HepG2 (cell line): ENCODE data around the gene USF1. TPM values are rescaled to one million over a fixed set of nuclear protein-coding genes. Genes with fewer than 3 reads are reported as not detected.
"Not testable (repeated sequence)": the region's sequence is repeated elsewhere in the genome, so short reads cannot be mapped to it uniquely, and the experiment has no call there.

Source experiments
- ATAC-seq: fragments of 200-7000 bp; cut with Tn5 transposase; 3 replicates; pipeline ENCODE4 v1.9.1; 2020; ENCODE audit warnings: mild to moderate bottlenecking, moderate library complexity
- BruUV-seq: library from RNA; stranded (reverse); fragments of 400-500 nt; replicated peaks from 2 replicates; lab custom pipeline; 2021; lab: Mats Ljungman, UMichigan
- CTCF ChIA-PET: fragments of 300-600 bp; formaldehyde crosslinking; extraction: SDS; loops from one replicate; lab custom pipeline; 2021; ENCODE audit warnings: low total read pairs, inconsistent platforms, low intra/inter-chr PET ratio; lab: Yijun Ruan, JAX
- POLR2A ChIA-PET: fragments of 350-600 bp; sonication (Branson Sonifier 250); formaldehyde crosslinking; loops from one replicate; lab custom pipeline; 2020; ENCODE audit warnings: antibody characterized with exemption, inconsistent platforms; lab: Yijun Ruan, JAX
- DNase-seq: peaks from one replicate; pipeline ENCODE4 v3.0.0-alpha.2; 2015; ENCODE audit warnings: low spot score
- FAIRE-seq: peaks from 3 replicates; lab custom pipeline; 2011; peaks lifted over from hg19 to GRCh38; lab: Jason Lieb, UNC
- H2AFZ ChIP-seq: one replicate; pipeline ENCODE4 v1.6.1; 2011; ENCODE audit warnings: low read length, inconsistent platforms
- H3K27ac ChIP-seq: fragments of 300-600 bp; 3 replicates; pipeline ENCODE4 v1.8.0; 2011; ENCODE audit warnings: mixed run types, mild to moderate bottlenecking, mixed read lengths, low read length, inconsistent platforms; ENCODE audit not compliant: insufficient read depth; ENCODE audit errors: extremely low read length
- H3K27me3 ChIP-seq, 2 experiments: fragments of 200-600 bp in 1 of 2; 2 replicates in 1 of 2; 3 replicates in 1 of 2; pipeline versions ENCODE4 v1.6.0 to v1.8.0; 2011; ENCODE audit warnings: low read length in 2 of 2, mild to moderate bottlenecking in 2 of 2, moderate library complexity in 2 of 2, inconsistent platforms in 1 of 2; ENCODE audit not compliant: insufficient read depth in 2 of 2, control insufficient read depth in 1 of 2
- H3K36me3 ChIP-seq, 2 experiments: fragments of 200-600 bp in 1 of 2; replicated peaks in 1 of 2; 2 replicates in 1 of 2; 3 replicates in 1 of 2; pipeline versions ENCODE4 v1.5.1 to v1.8.0; 2011; ENCODE audit warnings: low read length in 2 of 2, inconsistent platforms in 1 of 2; ENCODE audit not compliant: insufficient read depth in 2 of 2, control insufficient read depth in 1 of 2
- H3K4me1 ChIP-seq: 2 replicates; pipeline ENCODE4 v1.5.1; 2012; ENCODE audit warnings: low read length, inconsistent platforms; ENCODE audit not compliant: insufficient read depth
- H3K4me2 ChIP-seq: 2 replicates; pipeline ENCODE4 v1.6.0; 2011; ENCODE audit warnings: low read depth, low read length, inconsistent platforms
- H3K4me3 ChIP-seq, 3 experiments: fragments of 200-600 bp in 1 of 3; sonication (generic), shearing (Covaris generic) in 1 of 3; replicated peaks in 1 of 3; 2 replicates each; pipeline ENCODE4 v1.5.1; 2011 to 2016; ENCODE audit warnings: low read length in 3 of 3, inconsistent platforms in 2 of 3, low read depth in 2 of 3, mild to moderate bottlenecking in 2 of 3, control low read depth in 1 of 3, mixed read lengths in 1 of 3; ENCODE audit not compliant: insufficient read depth in 1 of 3
- H3K79me2 ChIP-seq: one replicate; pipeline ENCODE4 v1.6.1; 2011; ENCODE audit warnings: low read length, inconsistent platforms; ENCODE audit not compliant: insufficient read depth
- H3K9ac ChIP-seq: 2 replicates; pipeline ENCODE4 v1.6.0; 2011; ENCODE audit warnings: mild to moderate bottlenecking, low read depth, low read length, inconsistent platforms; ENCODE audit not compliant: insufficient read depth
- H3K9me3 ChIP-seq: 2 replicates; pipeline ENCODE4 v1.5.1; 2012; ENCODE audit warnings: mild to moderate bottlenecking, low read length
- H4K20me1 ChIP-seq: 2 replicates; pipeline ENCODE4 v1.6.0; 2011; ENCODE audit warnings: inconsistent platforms, mild to moderate bottlenecking, low read length, moderate library complexity; ENCODE audit not compliant: insufficient read depth
- DPF2 ChIP-seq: sonication (generic); formaldehyde crosslinking; IDR thresholded peaks from 2 replicates; pipeline ENCODE4 v1.4.0; 2020; ENCODE audit warnings: mild to moderate bottlenecking, low read depth, missing genetic modification reagents, borderline replicate concordance
- MAFF ChIP-seq: IDR thresholded peaks from 2 replicates; pipeline ENCODE4 v1.6.1; 2011; ENCODE audit warnings: low read depth, low read length, improper control_type of control experiment
- NAIF1 ChIP-seq: sonication (generic); formaldehyde crosslinking; IDR thresholded peaks from 2 replicates; pipeline ENCODE4 v1.5.0; 2020; ENCODE audit warnings: mild to moderate bottlenecking, missing genetic modification reagents, borderline replicate concordance
- ZBTB43 ChIP-seq: sonication (generic); formaldehyde crosslinking; conservative IDR thresholded peaks from 2 replicates; pipeline ENCODE4 v1.4.0; 2020; ENCODE audit warnings: missing genetic modification reagents
- ZHX1 ChIP-seq: sonication (generic); formaldehyde crosslinking; IDR thresholded peaks from 2 replicates; pipeline ENCODE4 v1.8.1; 2022; ENCODE audit warnings: low read depth, mild to moderate bottlenecking, missing genetic modification reagents
- ZKSCAN1 ChIP-seq: fragments of 150-350 bp; IDR thresholded peaks from 2 replicates; pipeline ENCODE4 v1.6.1; 2014; ENCODE audit warnings: low read length
- ZNF460 ChIP-seq: sonication (generic); formaldehyde crosslinking; IDR thresholded peaks from 2 replicates; pipeline ENCODE4 v1.5.1; 2020; ENCODE audit warnings: missing genetic modification reagents, mild to moderate bottlenecking, borderline replicate concordance
- ZNF496 ChIP-seq: sonication (generic); formaldehyde crosslinking; IDR thresholded peaks from 2 replicates; pipeline ENCODE4 v1.8.1; 2023; ENCODE audit warnings: mild to moderate bottlenecking, moderate library complexity, missing genetic modification reagents; ENCODE audit not compliant: insufficient replicate concordance
- ZNF549 ChIP-seq: sonication (generic); formaldehyde crosslinking; IDR thresholded peaks from 2 replicates; pipeline ENCODE4 v1.5.0; 2020; ENCODE audit warnings: missing genetic modification reagents
- ZNF770 ChIP-seq: sonication (generic); formaldehyde crosslinking; IDR thresholded peaks from 2 replicates; pipeline ENCODE4 v1.5.0; 2020; ENCODE audit warnings: mild to moderate bottlenecking, missing genetic modification reagents
- WGBS: methylation state at CpG from one replicate; pipeline ENCODE4 v1.1.6; 2017; ENCODE audit warnings: low lambda C conversion rate; 5-methylcytosine and 5-hydroxymethylcytosine counted together
- in situ Hi-C: cut with HindIII; loops from 2 replicates; pipeline ENCODE4 v1.10.0; 2017; ENCODE audit warnings: low pct_unique_long_range_greater_than_20kb; ENCODE audit not compliant: extremely low pct_ligation_motif_present
- intact Hi-C: fragments of 100-400 bp; cut with micrococcal nuclease; formaldehyde crosslinking; loops from one replicate; pipeline ENCODE4 v1.10.0; 2022; ENCODE audit not compliant: unreplicated experiment
- polyA plus RNA-seq, 8 experiments: library from polyadenylated mRNA; depleted of rRNA in 3 of 8; stranded (reverse) in 7 of 8; unstranded in 1 of 8; fragments of >200 nt; fragmentation: Illumina TruSeq in 4 of 8; extraction: Trizol in 4 of 8; gene quantifications; 2 replicates each; pipeline versions ENCODE4 v1.2.1 to v1.2.3, GENCODE V29; 2011 to 2016; ENCODE audit warnings: low read depth in 4 of 8, missing spikeins in 1 of 8, mixed read lengths in 1 of 8; ENCODE audit not compliant: insufficient read depth in 1 of 8
- total RNA-seq, 5 experiments: library from RNA; depleted of rRNA; stranded (reverse); fragments of >200 nt; fragmentation: Illumina TruSeq; extraction: Trizol; gene quantifications; 2 replicates each; pipeline ENCODE4 v1.2.3, GENCODE V29; 2016; ENCODE audit warnings: low read depth in 1 of 5

USF1 gene
- total and polyA plus RNA-seq, 2 of the 13 experiments (the other 11 are each of a cell fraction or from before 2014, with no cell fraction given), result 26.9 to 39.4 TPM

GRCh38 chr1:161022432-161022831, 23.3 kb downstream of the USF1 start:
- H3K9ac ChIP-seq, FAIRE-seq, BruUV-seq, H3K4me3 ChIP-seq, ATAC-seq, H3K36me3 ChIP-seq, CTCF ChIA-PET, H3K9me3 ChIP-seq, in situ Hi-C loops, H2AFZ ChIP-seq, H3K27ac ChIP-seq, DNase-seq, H3K27me3 ChIP-seq, H4K20me1 ChIP-seq: not testable (repeated sequence)
- peak overlapping the region; percentile 77 for H3K4me2 ChIP-seq
- TF ChIP-seq ZKSCAN1 (peak; percentile 81; the same call in 1 of the 2 replicates), ZNF460 (CRISPR knock-in tag) (peak; percentile 15; the same call in 1 of the 2 replicates)
- H3K79me2 ChIP-seq, result peaks cover 30% of the 10 kb centered on the region
- intact Hi-C loops, result loop anchor here (1.0 kb wide), 1 partner anchor 9 kb away; no protein-coding TSS in a partner anchor
- 42% methylated on average over 12 of the region's 12 CpGs for WGBS
- POLR2A ChIA-PET, result interaction anchor here (1.2 to 2.3 kb wide), 3 partner anchors 9 to 25 kb away, joined by 3 to 18 read pairs (median 18); partner anchors contain the start of gene USF1
- H3K4me1 ChIP-seq, result peaks cover 40% of the 10 kb centered on the region

GRCh38 chr1:161021970-161022353, 23.8 kb downstream of the USF1 start:
- intact Hi-C loops, result loop anchor here (1.0 kb wide), 2 partner anchors 9 kb away; no protein-coding TSS in a partner anchor
- no TSS peak for BruUV-seq
- Histone ChIP-seq H3K27me3 (no peaks in the 10 kb centered on the region; a peak in 1 of 5 replicates), H3K4me2 (peak overlapping the region; percentile 77), H4K20me1 (0 out of 2 replicates have a peak, but pooled peaks cover 3% of the 10 kb centered on the region), H3K9me3 (no peaks in the 10 kb centered on the region), H3K36me3 (no peaks in the 10 kb centered on the region), H3K27ac (no peak overlapping the region), H3K4me3 (peak overlapping the region; percentile 64 to 87 (median 84)), H2AFZ (no peak overlapping the region), H3K9ac (peak overlapping the region; percentile 76), H3K79me2 (peaks cover 30% of the 10 kb centered on the region), H3K4me1 (peaks cover 45% of the 10 kb centered on the region)
- WGBS, result 39% methylated on average over 2 of the region's 2 CpGs
- FAIRE-seq, result no peak
- CTCF ChIA-PET, result interaction anchor here (1.8 kb wide), 1 partner anchor 25 kb away, joined by 4 read pairs; no protein-coding TSS in a partner anchor
- POLR2A ChIA-PET, result interaction anchor here (1.0 to 2.3 kb wide), 7 partner anchors 9 to 76 kb away, joined by 3 to 60 read pairs (median 9); partner anchors contain the start of genes KLHDC9 and USF1
- ATAC-seq, result peak; percentile 16; the same call in 1 of the 3 replicates
- in situ Hi-C loops, result no loop called here
- DNase-seq, result peak; percentile 49
- no peak for TF ChIP-seq ZNF549 (CRISPR knock-in tag)
- peak; percentile 0; the same call in 1 of the 2 replicates for TF ChIP-seq ZNF770 (CRISPR knock-in tag)
- TF ChIP-seq ZBTB43 (CRISPR knock-in tag), result peak; percentile 71; the same call in 1 of the 2 replicates
- 0 out of 2 replicates have a peak, but pooled peaks have one; percentile 10 for TF ChIP-seq NAIF1 (CRISPR knock-in tag)
- no peak for TF ChIP-seq ZNF496 (CRISPR knock-in tag)
- no peak for TF ChIP-seq ZHX1 (CRISPR knock-in tag)
- 0 out of 2 replicates have a peak, but pooled peaks have one; percentile 8 for TF ChIP-seq MAFF
- TF ChIP-seq DPF2, result no peak
